Uterus (tissue), 4 donors: ENCODE results near the gene HEXIM1. TPM values are rescaled to one million over a fixed set of nuclear protein-coding genes. Genes with fewer than 3 reads are reported as not detected.

ENCODE experiments used
- DNase-seq, 2 donors: peaks; one replicate each; pipeline ENCODE4 v3.0.0-alpha.2; 2019 to 2020
- H3K27ac ChIP-seq, 2 donors: fragments of 200-600 bp; sonication (generic); 1 replicate in 1 of 2; 2 replicates in 1 of 2; pipeline ENCODE4 v1.5.1; 2016 to 2018
- H3K27me3 ChIP-seq, 2 donors: fragments of 200-600 bp; sonication (generic); one replicate each; pipeline ENCODE4 v1.5.1; 2018 to 2019; ENCODE audit warnings: control low read depth in 1 of 2
- H3K36me3 ChIP-seq, 2 donors: fragments of 200-600 bp; sonication (generic); one replicate each; pipeline ENCODE4 v1.5.1; 2019; ENCODE audit warnings: control low read depth in 1 of 2
- H3K4me1 ChIP-seq, 2 donors: fragments of 200-600 bp; sonication (generic); one replicate each; pipeline ENCODE4 v1.5.1; 2018 to 2019; ENCODE audit warnings: control low read depth in 1 of 2
- H3K4me3 ChIP-seq, 2 donors: fragments of 200-600 bp; sonication (generic); 1 replicate in 1 of 2; 2 replicates in 1 of 2; pipeline ENCODE4 v1.5.1; 2018 to 2019; ENCODE audit warnings: mild to moderate bottlenecking in 1 of 2
- H3K9me3 ChIP-seq, 2 donors: fragments of 200-600 bp; sonication (generic); one replicate each; pipeline ENCODE4 v1.5.1; 2019; ENCODE audit warnings: control low read depth in 1 of 2
- POLR2A ChIP-seq, 2 donors: fragments of 450-650 bp; IDR thresholded peaks; one replicate each; pipeline ENCODE4 v1.6.1; 2016; ENCODE audit warnings: antibody characterized with exemption in 2 of 2, mild to moderate bottlenecking in 1 of 2, moderate library complexity in 1 of 2
- intact Hi-C: fragments of 100-400 bp; cut with DNase I; formaldehyde crosslinking; loops from one replicate; pipeline ENCODE4 v1.15.1; 2023; ENCODE audit warnings: low total_unique reads
- total RNA-seq, 4 donors: library from RNA; depleted of rRNA in 3 of 4; stranded (reverse); fragments of >200 nt in 3 of 4; gene quantifications; one replicate each; pipeline versions ENCODE4 v1.1.0 to v1.2.4, GENCODE V29; 2014 to 2023
- TF ChIP-seq, protein P1 (sequence below), 4 experiments: fragments of 200-600 bp in 2 of 4; fragments of 450-650 bp in 2 of 4; sonication (generic) in 2 of 4; IDR thresholded peaks; one replicate each; pipeline ENCODE4 v1.5.1; 2016 to 2019; ENCODE audit warnings: antibody characterized with exemption in 4 of 4, mild to moderate bottlenecking in 2 of 4, moderate library complexity in 1 of 4
- donor health status: DM: yes; HTN: yes; CAD: no.

Gene HEXIM1
- total RNA-seq, 4 donors from 2014 or later: 23.8 to 60.6 (median 26.7) TPM

DNA sequence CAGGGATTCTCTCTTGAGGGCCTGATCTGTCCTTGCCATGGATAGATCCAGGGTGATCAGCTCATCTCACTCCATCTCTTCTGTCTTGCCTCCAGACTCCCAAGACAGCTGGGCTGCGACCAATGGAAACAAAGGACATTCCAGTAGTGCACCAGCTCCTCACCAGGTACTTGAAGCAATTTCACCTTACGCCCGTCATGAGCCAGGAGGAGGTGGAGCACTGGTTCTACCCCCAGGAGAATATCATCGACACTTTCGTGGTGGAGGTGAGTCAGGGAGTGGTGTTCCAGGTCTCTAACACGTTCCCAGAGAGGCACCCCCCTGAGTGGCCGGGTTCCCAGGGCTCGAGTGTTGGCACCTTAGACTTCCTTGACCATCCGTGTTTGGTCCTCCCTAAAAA is 45.4 kb upstream of the HEXIM1 start:
- H3K9me3 ChIP-seq: no peaks in the 10 kb centered on the region
- intact Hi-C loops: no loop called here
- TF ChIP-seq POLR2A (IDR thresholded peaks at IDR 0.05): no peak
- TF ChIP-seq, protein P1, sequence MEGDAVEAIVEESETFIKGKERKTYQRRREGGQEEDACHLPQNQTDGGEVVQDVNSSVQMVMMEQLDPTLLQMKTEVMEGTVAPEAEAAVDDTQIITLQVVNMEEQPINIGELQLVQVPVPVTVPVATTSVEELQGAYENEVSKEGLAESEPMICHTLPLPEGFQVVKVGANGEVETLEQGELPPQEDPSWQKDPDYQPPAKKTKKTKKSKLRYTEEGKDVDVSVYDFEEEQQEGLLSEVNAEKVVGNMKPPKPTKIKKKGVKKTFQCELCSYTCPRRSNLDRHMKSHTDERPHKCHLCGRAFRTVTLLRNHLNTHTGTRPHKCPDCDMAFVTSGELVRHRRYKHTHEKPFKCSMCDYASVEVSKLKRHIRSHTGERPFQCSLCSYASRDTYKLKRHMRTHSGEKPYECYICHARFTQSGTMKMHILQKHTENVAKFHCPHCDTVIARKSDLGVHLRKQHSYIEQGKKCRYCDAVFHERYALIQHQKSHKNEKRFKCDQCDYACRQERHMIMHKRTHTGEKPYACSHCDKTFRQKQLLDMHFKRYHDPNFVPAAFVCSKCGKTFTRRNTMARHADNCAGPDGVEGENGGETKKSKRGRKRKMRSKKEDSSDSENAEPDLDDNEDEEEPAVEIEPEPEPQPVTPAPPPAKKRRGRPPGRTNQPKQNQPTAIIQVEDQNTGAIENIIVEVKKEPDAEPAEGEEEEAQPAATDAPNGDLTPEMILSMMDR (IDR thresholded peaks at IDR 0.05): no peak
- no peaks in the 10 kb centered on the region for H3K27me3 ChIP-seq
- H3K4me1 ChIP-seq: no peaks in the 10 kb centered on the region
- no peak overlapping the region for H3K4me3 ChIP-seq
- no peak for DNase-seq
- H3K36me3 ChIP-seq: no peaks in the 10 kb centered on the region
- peak overlapping the region in 1 of 2 donors; percentile 2 for H3K27ac ChIP-seq

GRCh38 chr17:45103269-45103795 is 44.9 kb upstream of the HEXIM1 start:
- TF ChIP-seq, protein P1 (IDR thresholded peaks at IDR 0.05): no peak
- TF ChIP-seq POLR2A (IDR thresholded peaks at IDR 0.05): no peak
- Histone ChIP-seq H3K4me1 (no peaks in the 10 kb centered on the region), H3K27me3 (no peaks in the 10 kb centered on the region), H3K4me3 (no peak overlapping the region), H3K36me3 (no peaks in the 10 kb centered on the region), H3K9me3 (no peaks in the 10 kb centered on the region), H3K27ac (no peak overlapping the region)
- DNase-seq: no peak
- intact Hi-C loops: no loop called here

- no peak overlapping the region for H3K27ac ChIP-seq
- no peaks in the 10 kb centered on the region for H3K9me3 ChIP-seq
- H3K27me3 ChIP-seq: no peaks in the 10 kb centered on the region
- intact Hi-C loops: no loop called here
- TF ChIP-seq POLR2A (IDR thresholded peaks at IDR 0.05): no peak
- TF ChIP-seq, protein P1 (IDR thresholded peaks at IDR 0.05): no peak
- H3K36me3 ChIP-seq: no peaks in the 10 kb centered on the region
- H3K4me1 ChIP-seq: no peaks in the 10 kb centered on the region
- H3K4me3 ChIP-seq: no peak overlapping the region
- DNase-seq: no peak
These were observed 44.2 kb upstream of the HEXIM1 start for GRCh38 chr17:45104029-45104428.

DNA sequence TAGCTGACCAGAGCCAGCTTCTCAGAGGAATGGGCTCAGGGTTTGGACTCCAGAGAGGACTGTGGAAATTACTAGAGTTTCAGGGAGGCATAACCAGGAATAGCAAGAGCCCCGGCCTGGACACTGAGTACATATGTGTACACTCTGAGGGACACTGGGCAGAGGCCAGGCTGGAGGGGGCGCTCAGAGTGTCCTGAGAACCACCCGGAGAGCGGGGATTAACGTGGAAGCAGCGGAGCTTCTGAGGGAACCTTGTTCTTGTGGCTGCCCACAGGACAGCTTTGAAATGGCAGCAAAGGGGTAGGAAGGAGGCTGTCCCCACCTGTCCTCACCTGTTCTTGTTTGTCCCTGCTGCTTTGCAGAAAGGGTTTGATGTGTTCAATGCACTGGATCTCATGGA is 43.8 kb upstream of the HEXIM1 start:
- no peaks in the 10 kb centered on the region for H3K9me3 ChIP-seq
- H3K27ac ChIP-seq: no peak overlapping the region
- no peak overlapping the region for H3K4me3 ChIP-seq
- TF ChIP-seq, protein P1 (IDR thresholded peaks at IDR 0.05): no peak
- no peak for TF ChIP-seq POLR2A (IDR thresholded peaks at IDR 0.05)
- no peak for DNase-seq
- H3K36me3 ChIP-seq: no peaks in the 10 kb centered on the region
- intact Hi-C loops: no loop called here
- no peaks in the 10 kb centered on the region for H3K4me1 ChIP-seq
- H3K27me3 ChIP-seq: no peaks in the 10 kb centered on the region

GRCh38 chr17:45104907-45105624 is 43.2 kb upstream of the HEXIM1 start:
- Histone ChIP-seq H3K9me3 (no peaks in the 10 kb centered on the region), H3K27me3 (no peaks in the 10 kb centered on the region), H3K27ac (no peak overlapping the region), H3K4me1 (no peaks in the 10 kb centered on the region), H3K36me3 (no peaks in the 10 kb centered on the region), H3K4me3 (no peak overlapping the region)
- DNase-seq: no peak
- intact Hi-C loops: no loop called here
- TF ChIP-seq, protein P1 (IDR thresholded peaks at IDR 0.05): no peak
- TF ChIP-seq POLR2A (IDR thresholded peaks at IDR 0.05): no peak
